OCI-LY3 (cell line): ENCODE results near the gene EFCAB13.
"Not testable (repeated sequence)": the region's sequence is repeated elsewhere in the genome, so short reads cannot be mapped to it uniquely, and the experiment has no call there.

Experiments
- EZH2phosphoT487 ChIP-seq: fragments of 200-600 bp; shearing (Covaris generic); IDR thresholded peaks from 2 replicates; pipeline ENCODE4 v1.6.1; 2018; ENCODE audit warnings: antibody characterized with exemption, mixed run types, low read depth
- TF ChIP-seq, protein P1 (sequence below): fragments of 200-600, 300-600 bp; sonication (generic); IDR thresholded peaks from 2 replicates; pipeline ENCODE4 v1.5.1; 2014; ENCODE audit warnings: antibody characterized with exemption, low read length, low read depth

DNA sequence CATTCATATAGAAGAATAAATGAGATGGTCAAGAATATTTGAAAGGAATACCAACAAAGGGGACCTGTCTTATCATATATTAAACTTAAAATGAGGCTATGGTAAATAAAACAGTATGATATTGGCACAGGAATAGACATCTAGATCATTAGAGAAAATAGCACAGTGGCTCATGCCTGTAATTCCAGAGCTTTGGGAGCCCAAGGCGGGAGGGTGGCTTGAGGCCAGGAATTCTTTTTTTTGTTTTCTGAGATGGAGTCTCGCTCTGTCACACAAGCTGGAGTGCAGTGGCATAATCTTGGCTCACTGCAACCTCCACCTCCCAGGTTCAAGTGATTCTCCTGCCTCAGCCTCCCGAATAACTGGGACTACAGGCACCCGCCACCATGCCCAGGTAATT is 143.2 kb downstream of the EFCAB13 start:
- TF ChIP-seq, protein P1, sequence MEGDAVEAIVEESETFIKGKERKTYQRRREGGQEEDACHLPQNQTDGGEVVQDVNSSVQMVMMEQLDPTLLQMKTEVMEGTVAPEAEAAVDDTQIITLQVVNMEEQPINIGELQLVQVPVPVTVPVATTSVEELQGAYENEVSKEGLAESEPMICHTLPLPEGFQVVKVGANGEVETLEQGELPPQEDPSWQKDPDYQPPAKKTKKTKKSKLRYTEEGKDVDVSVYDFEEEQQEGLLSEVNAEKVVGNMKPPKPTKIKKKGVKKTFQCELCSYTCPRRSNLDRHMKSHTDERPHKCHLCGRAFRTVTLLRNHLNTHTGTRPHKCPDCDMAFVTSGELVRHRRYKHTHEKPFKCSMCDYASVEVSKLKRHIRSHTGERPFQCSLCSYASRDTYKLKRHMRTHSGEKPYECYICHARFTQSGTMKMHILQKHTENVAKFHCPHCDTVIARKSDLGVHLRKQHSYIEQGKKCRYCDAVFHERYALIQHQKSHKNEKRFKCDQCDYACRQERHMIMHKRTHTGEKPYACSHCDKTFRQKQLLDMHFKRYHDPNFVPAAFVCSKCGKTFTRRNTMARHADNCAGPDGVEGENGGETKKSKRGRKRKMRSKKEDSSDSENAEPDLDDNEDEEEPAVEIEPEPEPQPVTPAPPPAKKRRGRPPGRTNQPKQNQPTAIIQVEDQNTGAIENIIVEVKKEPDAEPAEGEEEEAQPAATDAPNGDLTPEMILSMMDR, result not testable (repeated sequence)
- not testable (repeated sequence) for TF ChIP-seq EZH2phosphoT487
